GM21786 (cell line): ENCODE measurements around the gene SLBP.
"Not testable (repeated sequence)": the region's sequence is repeated elsewhere in the genome, so short reads cannot be mapped to it uniquely, and the experiment has no call there.

Experiments used
- ATAC-seq: cut with Tn5 transposase; IDR thresholded peaks from one replicate; pipeline ENCODE4 v1.9.1; 2021; ENCODE audit not compliant: unreplicated experiment

Gene SLBP

DNA sequence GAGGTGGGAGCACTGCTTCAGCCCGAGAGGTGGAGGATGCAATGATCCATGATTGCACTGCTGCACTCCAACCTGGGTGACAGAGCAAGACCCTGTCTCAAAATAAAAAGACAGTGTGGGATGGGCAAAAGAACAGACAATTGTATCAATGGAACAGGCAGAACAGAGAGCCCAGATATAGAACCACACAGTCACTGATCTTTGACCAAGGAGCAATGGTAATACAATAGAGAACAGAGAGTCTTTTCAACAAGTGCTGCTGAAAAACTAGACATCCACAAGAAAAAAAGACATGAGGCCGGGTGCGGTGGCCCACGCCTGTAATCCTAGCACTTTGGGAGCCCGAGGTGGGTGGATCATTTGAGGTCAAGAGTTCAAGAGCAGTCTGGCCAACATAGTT is 33.9 kb downstream of the SLBP start:
- ATAC-seq, result no peak

DNA sequence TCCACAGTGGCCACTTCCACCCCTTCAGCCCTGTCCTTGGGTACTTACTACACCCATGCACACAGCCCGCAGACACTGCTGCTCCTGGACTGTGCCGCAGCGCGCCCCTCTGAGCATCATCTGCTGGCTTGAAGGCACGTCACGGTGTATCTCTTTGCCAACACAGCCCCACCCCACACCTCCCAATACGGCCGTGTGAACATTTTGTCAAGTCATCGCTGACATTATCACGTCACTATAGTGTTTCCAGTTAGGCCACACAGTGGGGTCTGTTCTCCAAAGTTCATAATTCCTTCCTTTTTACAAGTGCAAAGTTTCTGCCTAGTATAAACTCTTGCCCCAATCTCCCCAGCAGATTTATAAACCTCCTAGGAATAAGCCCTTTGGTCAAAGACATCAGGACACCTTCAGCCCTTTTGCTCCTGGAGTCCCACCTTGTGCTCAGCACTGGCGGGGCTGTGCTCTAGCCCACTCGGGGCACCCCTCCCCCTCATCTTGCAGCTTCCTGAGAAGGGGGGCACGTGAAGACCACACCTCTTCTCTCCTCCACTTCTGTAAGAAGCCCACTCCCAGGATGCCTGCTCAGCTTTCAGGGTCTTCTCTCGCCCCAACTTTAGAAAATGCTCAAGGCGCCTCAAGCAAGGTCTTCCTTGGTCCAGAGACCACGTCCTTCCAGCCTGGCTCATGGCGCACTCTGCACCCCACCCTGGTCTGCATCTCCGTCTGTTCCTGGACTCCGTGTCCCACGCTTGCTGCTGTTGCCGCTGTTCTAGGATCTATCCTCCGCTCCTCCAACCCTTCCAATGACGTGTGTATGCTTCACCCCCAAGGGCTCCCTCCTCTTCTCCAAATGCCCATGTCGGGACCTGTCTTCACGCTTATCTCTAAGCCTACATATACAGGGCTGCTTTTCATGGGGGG is 35.3 kb downstream of the SLBP start:
- no peak for ATAC-seq

DNA sequence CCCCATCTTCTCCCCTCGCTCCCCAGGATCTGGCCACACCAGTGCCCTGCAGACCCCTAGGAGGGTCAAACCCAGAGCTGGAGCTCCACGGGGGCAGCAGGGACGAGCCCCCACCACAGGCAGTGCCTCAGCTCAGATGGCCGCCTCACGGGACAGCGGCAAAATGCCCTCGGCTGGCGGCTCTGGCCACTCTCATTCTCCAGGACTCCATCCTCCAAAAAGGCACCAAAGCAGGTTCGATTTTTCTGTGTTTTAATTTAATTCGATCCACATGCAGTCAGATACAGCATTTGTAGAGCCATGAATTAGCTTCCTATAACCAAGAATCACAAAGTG is 36.3 kb downstream of the SLBP start:
- no peak for ATAC-seq

DNA sequence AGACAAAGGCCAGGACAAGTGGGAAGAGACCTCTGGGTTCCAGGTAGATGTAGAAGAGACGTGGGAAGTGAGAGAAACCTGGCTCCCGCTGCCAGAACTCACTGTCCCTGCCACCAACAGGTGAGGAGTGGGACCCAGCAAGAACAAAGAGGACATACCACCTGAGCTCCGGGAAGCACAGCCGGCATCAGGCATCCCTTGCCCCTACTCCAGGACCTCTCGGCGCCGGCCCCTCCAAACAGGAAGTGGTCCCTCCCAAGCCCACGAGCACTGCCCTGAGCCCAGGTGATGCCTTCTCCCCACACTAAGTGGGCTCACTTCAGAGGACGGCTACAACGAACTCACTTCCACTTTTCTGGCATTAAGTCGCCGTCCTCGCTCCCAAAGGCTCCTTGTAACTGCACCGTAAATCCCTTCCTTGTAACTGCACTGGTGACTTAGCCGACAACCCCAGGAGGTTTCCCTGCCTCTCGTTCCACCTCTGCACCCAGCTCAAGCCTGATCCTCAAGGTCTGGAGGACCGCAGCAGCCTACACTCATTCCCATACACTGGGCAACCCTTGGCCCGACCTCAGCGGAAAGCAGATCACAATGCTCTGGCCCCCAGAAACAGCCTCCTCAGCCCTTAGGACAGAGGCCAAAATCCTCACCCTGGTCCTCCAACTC is 36.9 kb downstream of the SLBP start:
- no peak for ATAC-seq

DNA sequence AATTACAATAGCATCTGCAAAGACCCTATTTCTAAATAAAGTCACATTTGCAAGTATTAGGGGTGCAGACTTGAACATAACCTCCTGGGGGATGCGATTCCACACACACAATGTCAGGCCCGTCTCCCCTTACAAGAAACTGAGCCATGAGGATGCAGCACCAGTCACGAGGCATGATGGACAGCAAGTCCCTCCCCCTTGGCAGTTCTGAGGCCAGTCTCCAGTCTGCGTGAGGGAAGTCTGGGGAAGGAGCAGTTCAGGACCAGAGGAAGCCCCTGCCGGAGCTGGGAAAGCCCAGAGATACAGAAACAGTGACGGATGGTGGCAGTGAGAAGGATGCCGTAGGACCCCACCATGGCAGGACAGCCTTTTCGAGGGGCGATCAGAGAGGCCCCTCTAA is 37.4 kb downstream of the SLBP start:
- ATAC-seq, result no peak

DNA sequence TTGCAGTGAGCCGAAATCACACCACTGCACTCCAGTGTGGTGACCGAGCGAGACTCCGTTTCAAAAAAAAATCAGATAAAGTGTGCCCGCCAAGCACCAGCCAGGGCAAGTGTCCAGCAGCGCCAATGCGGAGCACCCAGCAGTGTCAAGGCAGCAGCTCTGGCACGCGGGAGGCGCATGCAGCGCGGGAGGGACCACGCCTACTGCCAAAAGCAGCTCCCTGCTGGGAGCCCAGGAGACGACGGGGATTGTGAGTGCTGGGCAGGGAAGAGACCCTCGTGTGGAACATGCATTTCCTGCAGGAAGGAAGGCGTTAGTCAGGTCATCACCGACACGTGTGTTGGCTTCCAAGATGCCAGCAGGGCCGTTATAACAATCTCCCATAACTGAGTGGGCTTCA is 38.4 kb downstream of the SLBP start:
- no peak for ATAC-seq

DNA sequence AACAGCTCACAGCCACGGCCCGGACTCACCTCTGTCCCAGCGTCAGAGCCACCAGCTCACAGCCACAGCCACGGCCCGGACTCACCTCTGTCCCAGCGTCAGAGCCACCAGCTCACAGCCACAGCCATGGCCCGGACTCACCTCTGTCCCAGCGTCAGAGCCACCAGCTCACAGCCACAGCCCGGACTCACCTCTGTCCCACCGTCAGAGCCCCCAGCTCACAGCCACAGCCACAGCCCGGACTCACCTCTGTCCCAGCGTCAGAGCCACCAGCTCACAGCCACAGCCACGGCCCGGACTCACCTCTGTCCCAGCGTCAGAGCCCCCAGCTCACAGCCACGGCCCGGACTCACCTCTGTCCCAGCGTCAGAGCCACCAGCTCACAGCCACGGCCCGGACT is 41.1 kb downstream of the SLBP start:
- ATAC-seq, result not testable (repeated sequence)

DNA sequence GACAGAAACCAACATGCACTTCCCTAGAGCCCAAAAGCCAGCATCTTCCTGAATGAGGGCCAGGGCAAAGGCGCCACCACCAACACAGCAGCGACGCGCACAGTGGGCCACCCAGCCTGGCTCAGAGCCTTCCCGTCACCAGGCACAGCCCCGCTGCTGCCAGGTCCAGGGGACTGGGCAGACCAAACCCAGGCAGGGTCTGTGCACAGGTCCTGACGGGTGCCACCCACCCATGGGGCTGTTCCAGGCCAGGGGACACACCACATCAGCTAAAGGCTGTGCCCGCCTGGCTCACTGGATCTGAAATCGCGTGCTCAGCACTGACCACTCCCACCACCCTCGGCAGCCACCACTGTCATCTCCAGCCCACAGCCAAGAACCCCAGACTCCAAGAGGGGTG is 41.8 kb downstream of the SLBP start:
- ATAC-seq, result no peak

DNA sequence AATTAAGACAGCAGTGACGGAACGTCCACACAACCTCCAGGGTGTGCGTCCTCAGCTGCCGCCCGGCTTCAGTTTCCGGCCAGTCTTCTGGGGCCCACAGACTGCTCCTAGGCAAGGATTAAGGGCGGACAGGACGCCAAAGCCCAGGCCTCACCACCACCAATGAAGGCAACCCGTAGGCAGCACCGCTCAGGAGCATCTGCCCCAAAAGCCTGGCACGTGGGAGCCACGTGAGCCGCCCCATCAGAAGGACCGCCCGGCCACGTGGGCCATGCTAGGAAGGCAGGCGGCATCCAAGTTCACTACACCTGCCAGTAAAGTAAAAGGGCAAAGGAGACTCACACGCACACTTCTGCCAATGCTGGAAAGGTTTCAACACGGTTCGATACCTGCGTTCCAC is 42.3 kb downstream of the SLBP start:
- ATAC-seq, result no peak

DNA sequence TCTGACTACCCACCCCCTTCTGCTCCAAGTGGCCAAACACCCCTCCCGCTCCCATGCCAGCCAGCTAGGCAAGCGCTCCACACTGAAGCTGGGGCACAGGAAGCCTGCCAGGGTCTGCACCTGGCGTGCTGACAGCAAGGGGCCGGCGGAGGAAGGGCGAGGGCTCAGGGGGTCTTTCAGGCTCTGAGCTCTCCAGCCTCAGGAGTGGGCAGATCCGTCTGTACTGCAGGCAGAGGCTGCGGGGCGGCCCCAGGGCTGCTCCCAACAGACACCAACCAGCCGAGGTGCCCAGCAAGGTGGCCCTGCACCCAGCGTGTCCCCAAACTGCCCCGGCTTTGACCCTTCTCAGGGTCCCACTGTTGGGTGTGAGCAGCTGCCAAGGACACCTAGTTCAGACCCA is 42.8 kb downstream of the SLBP start:
- ATAC-seq, result no peak

DNA sequence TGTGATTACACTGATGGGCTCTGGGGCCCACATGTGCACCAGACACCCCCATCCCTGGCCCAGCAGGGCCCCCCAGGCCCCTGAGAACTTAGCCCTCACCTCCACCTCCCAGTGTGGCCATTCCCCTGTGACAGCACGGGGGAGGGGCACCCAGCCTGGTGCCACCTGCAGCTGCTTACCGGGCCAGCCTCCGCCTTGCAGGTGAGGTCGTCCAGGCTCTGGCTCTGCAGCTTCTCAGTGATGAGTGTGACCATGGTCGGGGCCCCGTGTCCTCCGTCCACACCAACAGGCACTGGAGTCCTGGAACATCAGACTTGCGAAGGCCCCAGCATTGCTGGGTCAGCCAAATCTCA is 43.7 kb downstream of the SLBP start:
- ATAC-seq, result no peak

DNA sequence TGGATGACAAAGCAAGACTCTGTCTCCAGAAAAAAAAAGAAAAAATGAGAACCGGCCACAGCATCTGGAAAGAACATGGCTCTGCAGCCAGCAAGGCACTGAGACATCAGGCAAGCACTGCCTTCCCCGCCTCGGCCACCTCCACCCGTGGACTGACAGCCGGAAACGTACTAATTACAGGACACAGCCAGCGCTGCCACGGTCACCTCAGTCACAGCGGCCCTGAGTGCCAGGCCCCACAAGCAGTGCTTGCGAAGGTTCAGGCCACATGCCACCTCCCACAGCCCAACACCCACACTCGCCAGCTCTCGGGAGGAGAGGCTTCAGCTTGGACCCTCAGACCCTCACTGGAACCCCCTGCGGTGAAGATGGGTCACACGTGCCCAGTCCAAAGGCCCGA is 44.8 kb downstream of the SLBP start:
- no peak for ATAC-seq

DNA sequence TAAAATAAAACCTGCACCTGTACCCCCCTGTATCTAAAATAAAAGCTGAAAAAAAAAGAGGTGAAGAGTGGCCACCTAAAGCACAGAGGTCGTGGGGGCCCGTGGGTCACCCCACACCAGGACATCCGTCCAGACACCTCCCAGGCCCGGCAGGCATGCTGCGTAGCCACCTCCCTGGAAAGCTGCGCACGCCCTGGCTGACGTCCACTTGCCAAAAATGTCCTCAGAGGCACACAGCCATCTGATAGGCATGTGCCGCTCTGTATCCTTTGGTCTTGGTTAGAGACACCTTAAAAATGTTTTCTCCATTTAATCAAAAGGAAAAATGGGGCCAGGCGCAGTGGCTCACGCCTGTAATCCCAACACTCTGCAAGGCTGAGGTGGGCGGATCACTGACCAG is 45.7 kb downstream of the SLBP start:
- no peak for ATAC-seq

DNA sequence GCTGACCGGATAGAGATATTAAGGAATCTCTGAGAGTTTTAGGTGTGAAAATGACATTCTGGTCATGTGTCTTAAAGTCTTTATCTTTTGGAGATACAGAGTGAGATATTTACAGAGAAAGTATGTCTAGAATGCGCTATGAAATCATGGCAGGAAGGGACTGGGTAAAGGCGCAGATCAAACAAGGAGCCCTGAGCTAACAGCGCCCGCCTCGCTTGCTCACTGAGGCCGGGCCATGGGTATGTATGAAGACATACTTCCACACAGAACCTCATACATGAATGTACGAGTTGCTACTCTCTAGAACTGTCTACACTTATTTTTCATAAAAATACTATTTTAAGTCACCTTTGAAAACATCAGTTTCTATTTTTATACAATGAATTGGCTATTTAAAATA is 48.0 kb downstream of the SLBP start:
- ATAC-seq, result no peak

DNA sequence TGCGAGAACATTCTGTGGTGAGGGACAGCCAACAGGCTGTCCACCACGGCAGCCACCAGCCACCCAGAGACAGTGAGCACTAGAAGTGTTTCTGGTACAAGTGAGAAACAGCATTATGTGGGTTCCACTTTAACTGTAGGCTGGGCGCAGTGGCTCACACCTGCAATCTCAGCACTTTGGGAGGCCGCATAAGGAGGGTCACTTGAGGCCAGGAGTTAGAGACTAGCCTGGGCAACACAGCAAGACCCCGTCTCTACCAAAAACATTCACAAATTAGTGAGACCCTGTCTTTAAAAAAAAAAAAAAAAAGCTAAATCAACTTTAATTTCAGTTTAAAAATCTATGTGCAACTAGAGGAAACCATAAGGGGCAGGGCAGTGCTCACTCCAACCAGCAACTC is 48.6 kb downstream of the SLBP start:
- no peak for ATAC-seq

DNA sequence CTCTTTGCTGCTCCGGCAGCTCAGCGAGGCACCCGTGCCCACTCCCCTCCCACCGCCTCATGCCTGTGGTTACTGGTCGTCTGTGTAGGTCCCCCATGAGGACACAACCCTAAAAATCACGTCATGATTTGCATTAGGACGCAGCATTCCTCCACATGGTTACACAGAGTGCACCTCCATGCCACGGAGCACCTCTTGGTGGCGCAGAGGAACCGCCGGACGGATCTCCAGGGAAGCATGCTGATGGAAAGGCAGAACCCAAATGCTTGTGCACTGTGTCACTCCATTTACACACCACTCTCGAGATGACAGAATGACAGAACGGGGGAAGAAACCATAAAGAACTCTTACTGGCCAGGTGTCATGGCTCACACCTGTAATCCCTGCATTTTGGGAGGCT is 50.4 kb downstream of the SLBP start:
- ATAC-seq, result no peak

DNA sequence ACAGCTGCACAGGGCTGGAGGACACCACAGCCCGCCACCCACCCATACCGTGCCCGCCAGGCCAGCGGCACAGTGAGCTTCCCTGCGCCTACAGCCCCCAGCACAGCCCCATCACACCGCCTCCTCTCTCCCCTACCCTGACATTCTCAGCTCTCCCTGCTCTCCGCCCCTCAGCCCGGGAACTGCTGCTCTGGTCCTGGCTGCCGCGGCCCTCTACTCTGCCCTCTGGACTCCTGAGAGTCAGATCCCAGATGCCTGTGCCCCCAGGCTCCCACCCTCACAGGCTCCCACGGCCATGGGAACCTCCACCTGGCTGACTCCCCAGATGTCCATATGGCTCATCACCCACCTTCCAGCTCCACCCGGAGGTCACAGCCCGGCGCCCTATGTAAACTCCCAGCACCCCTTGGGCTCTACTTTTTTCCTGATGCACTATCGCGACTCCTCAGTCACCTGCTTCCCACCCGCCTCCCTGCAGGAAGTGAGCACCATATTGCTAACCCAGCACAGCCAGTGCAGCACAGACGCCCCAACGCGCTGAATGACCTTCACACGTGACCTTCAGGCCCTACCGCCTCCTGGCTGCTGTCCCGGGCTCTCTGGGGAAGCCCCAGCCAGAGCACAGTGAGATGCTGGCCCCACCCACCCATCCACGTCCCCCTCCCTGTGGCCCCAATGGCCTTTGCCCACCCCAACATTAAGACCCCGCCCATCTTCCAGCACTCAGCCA is 51.0 kb downstream of the SLBP start:
- ATAC-seq, result no peak

DNA sequence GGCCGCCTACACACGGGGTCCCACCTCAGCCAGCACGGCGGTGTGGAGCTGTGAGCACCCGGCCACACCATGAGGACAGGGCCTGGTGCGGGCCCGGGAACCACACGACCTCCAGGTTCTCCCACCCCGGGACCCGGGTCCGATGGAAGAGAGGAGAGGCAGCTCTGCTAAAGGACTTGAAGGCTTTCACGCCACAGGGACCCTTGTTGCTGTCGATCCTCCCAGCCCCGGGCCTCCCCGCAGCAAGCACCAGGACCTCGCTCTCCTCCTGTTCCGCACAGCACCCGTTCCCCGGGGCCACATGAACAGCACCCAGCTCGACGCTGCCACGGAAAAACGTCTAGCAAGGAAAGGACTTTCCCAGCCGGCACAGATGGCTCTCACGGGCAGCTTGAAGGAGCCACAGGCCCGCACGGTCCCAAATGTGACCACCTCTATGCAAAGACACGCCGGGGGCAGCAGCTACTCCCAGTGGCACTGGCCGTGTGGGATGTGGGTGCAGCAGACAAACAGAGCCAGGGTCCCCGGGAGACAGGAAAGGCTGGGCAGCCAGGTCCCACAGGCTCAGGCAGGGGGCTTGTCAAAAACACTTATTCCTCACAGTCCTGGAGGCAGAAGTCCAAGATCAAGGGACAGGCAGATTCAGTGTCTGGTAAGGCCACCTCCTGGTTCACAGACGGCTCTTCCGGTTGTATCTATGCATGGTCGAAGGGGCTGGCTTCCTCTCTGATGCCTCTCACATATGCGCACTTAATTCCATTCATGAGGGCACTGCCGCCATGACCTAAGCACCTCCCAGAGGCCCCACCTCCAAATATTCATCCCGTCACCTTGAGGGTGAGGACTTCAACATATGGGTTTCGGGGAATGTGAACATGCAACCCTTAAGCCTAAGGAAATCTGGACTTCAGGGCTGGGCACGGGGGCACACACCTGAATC is 52.7 kb downstream of the SLBP start:
- no peak for ATAC-seq

DNA sequence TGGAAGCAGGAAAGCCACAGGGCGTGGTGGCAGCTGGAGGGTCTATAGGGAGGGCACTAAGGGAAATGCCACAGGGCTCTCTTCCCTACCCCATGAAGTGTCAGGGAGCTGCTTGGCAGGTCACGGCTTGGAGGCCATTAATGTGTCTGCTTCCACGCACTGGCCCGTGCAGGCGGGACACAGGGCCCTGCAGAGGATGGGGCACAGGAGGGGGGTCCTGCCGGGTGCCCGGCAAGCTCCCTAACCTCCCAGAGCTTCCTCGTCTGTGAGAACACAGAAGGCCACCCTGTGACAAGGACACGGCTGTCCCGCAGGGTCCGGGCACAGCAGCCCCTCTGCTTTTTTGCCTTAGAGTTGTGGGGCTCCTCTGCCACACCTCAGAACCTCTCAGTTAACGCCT is 53.5 kb downstream of the SLBP start:
- no peak for ATAC-seq

DNA sequence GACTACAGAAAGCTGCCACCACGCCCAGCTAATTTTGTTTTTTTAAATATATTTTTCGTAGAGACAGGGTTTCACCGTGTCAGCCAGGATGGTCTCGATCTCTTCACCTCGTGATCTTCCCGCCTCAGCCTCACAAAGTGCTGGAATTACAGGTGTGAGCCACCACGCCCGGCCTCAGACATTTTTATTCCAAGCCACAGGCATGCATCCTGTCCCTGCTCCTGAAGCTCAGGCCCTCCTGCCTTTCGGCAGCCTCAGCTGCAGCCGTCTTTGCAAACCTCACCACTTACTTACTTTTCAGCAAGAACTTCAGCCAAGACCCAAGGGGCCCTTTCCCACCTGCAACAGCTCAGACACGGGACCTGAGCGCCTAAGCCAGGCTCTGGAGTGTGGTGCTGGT is 54.0 kb downstream of the SLBP start:
- ATAC-seq, result no peak

DNA sequence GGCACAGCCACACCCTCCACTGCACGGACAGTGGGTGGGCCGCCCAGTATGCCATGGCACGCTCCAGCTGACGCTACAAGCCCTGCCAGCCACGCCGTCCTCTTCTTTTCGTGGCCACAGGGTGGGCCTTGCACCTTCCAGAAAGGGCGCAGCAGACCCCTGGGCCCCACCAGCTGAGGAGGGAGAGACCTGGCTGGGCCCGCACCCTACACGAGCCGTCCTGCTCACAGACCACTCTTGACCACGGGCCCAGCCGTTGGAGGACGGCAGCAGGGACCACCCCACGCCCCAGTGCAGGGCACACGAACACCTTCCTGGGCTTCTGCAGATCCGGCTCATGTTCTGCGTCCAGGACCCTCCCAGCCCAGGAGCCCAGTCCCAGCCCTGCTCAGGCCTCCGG is 55.1 kb downstream of the SLBP start:
- no peak for ATAC-seq
